Peyer's patch (tissue), 4 donors: Measurements from ENCODE around the gene GMPPA. TPM values are rescaled to one million over a fixed set of nuclear protein-coding genes. Genes with fewer than 3 reads are reported as not detected.
A peak's percentile ranks its signal among the peaks of the same experiment; 100 is the strongest.

ENCODE experiments used
- DNase-seq, 3 donors: peaks; one replicate each; pipeline ENCODE4 v3.0.0-alpha.2; 2017 to 2019
- H3K27ac ChIP-seq, 4 donors: fragments of 200-600 bp; sonication (generic); one replicate each; pipeline ENCODE4 v1.5.1; 2016 to 2019
- H3K27me3 ChIP-seq, 2 donors: fragments of 200-600 bp; sonication (generic); one replicate each; pipeline ENCODE4 v1.5.1; 2019
- H3K36me3 ChIP-seq, 3 donors: fragments of 200-600 bp; sonication (generic); one replicate each; pipeline ENCODE4 v1.5.1; 2016 to 2019
- H3K4me1 ChIP-seq, 4 donors: fragments of 200-600 bp; sonication (generic); one replicate each; pipeline ENCODE4 v1.5.1; 2016 to 2019
- H3K4me3 ChIP-seq, 4 donors: fragments of 200-600 bp; sonication (generic); 1 replicate in 3 of 4; 2 replicates in 1 of 4; pipeline ENCODE4 v1.5.1; 2016 to 2019; ENCODE audit warnings: mild to moderate bottlenecking in 1 of 4
- H3K9me3 ChIP-seq, 4 donors: fragments of 200-600 bp; sonication (generic); one replicate each; pipeline ENCODE4 v1.5.1; 2016 to 2019; ENCODE audit warnings: mild to moderate bottlenecking in 1 of 4
- CTCF ChIP-seq, 6 experiments: fragments of 450-650 bp in 4 of 6; fragments of 200-600 bp in 2 of 6; sonication (generic) in 1 of 6; IDR thresholded peaks; one replicate each; pipeline ENCODE4 v1.5.1; 2017 to 2019; ENCODE audit warnings: antibody characterized with exemption in 6 of 6, mild to moderate bottlenecking in 3 of 6, moderate library complexity in 1 of 6
- POLR2A ChIP-seq, 2 donors: fragments of 450-650 bp; IDR thresholded peaks; one replicate each; pipeline ENCODE4 v1.5.1; 2017; ENCODE audit warnings: antibody characterized with exemption in 2 of 2, mild to moderate bottlenecking in 2 of 2, moderate library complexity in 2 of 2
- total RNA-seq, 4 donors: library from RNA; depleted of rRNA; stranded (reverse); fragments of >200 nt; gene quantifications; one replicate each; pipeline ENCODE4 v1.1.0, GENCODE V29; 2016

The GMPPA gene
- total RNA-seq, 4 donors from 2014 or later, result 35.0 to 69.6 (median 38.9) TPM

DNA sequence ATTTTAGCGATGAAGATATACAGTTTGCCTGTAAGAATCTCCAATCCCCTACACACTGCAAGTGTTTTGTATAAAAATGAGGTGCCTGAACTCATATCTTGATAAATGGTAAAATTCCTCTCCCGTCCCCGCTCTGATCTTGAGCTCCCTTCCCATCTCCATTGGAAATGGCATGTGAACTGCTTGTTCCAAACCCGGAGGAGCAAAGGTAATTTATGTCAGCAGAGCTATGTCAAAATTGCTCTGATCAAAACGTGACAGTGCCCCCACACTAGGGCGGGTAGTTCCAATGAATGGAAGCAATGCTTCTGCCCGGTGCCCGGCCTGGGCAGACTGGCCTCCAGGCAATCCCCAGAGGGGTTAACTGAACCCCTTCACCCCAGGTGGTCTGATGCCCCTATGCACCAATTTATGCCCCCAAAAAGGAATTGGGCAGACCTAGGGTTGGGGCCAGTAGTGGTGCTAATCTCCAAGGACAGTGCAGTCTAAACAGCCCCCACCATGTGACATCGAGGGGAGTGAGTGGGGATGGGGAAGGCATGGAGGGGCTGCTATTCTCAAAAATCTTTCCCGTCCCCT is 3.6 kb upstream of the GMPPA start:
- Histone ChIP-seq H3K4me3 (no peak overlapping the region), H3K4me1 (peaks cover 0 to 24% (median 11%) of the 10 kb centered on the region in 4 donors), H3K27ac (peak overlapping the region in 1 of 4 donors; percentile 98), H3K27me3 (peaks cover 0 to 5% of the 10 kb centered on the region in 2 donors), H3K36me3 (no peaks in the 10 kb centered on the region), H3K9me3 (no peaks in the 10 kb centered on the region)
- DNase-seq, result no peak
- TF ChIP-seq POLR2A (IDR thresholded peaks at IDR 0.05) (no peak), CTCF (IDR thresholded peaks at IDR 0.05) (peak in 1 of 6 experiments; percentile 17)

DNA sequence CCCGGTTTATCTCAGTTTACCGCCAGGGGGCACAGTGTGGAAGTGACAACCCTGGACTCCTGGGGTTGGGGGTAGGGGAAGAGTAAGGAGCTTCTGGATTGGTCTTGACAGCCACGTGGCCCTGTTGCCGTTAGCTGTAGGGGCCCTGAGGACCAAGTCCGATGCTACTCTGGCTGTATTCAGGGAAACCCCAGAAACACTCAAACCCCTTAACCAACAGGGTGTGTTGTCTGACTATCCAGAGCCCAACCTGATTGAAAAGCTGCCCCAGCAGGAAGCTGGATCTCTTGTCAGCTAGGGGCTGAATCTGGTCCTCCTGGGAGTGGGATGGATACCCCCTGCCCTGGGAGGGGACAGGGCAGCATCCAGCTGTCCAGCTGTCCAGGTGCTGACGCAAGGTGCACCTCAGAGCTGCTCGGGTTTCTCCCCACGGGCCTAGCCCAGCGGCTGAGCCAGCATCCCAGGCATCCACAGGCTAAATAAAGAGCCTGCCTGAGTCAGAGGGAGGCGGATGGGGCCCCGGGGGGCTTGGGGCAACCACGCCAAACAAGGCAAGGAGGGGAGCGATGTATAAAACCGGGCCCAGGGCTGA is 3.1 kb upstream of the GMPPA start:
- H3K9me3 ChIP-seq, result no peaks in the 10 kb centered on the region
- no peaks in the 10 kb centered on the region for H3K36me3 ChIP-seq
- H3K27me3 ChIP-seq, result peaks cover 0 to 5% of the 10 kb centered on the region in 2 donors
- H3K4me1 ChIP-seq, result peaks cover 0 to 26% (median 11%) of the 10 kb centered on the region in 4 donors
- no peak overlapping the region for H3K4me3 ChIP-seq
- peak in 2 of 3 donors; percentile 54 to 76 for DNase-seq
- peak overlapping the region in 1 of 4 donors; percentile 98 for H3K27ac ChIP-seq
- TF ChIP-seq CTCF (IDR thresholded peaks at IDR 0.05) (peak in 5 of 6 experiments; percentile 18 to 57 (median 51)), POLR2A (IDR thresholded peaks at IDR 0.05) (no peak)

DNA sequence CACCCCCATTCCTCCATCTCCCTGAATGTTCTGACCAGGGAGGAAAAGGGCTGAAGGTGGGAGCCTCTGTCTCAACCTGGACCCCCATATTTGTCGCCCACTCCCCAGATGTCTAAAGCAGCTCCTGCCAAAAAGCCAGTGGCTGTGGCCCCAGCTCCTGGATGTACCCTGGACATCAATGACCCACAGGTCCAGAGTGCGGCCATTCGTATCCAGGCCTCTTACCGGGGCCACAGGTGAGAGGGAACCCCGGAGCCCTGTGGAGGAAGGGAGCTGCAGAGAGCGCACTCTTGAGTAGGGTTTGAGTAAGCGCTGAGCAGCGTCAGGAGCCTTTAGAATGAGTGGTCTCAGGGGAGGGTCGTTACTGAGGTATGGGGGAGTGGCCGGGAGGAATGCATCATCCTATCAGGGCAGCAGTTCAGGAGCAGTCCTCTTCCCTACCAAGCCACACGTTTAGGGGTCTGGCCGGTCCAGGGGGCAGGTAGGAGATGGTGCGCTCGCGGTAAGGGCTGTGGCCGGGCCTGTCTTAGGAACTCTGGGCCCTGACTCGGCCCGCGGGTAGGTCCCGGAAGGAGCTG is 2.4 kb upstream of the GMPPA start:
- H3K4me1 ChIP-seq, result peaks cover 0 to 26% (median 11%) of the 10 kb centered on the region in 4 donors
- DNase-seq, result no peak
- peak overlapping the region in 3 of 4 donors; percentile 9 to 76 (median 69) for H3K4me3 ChIP-seq
- H3K27me3 ChIP-seq, result peaks cover 0 to 5% of the 10 kb centered on the region in 2 donors
- H3K27ac ChIP-seq, result peak overlapping the region in 2 of 4 donors; percentile 98 to 99
- no peaks in the 10 kb centered on the region for H3K9me3 ChIP-seq
- TF ChIP-seq CTCF (IDR thresholded peaks at IDR 0.05) (no peak), POLR2A (IDR thresholded peaks at IDR 0.05) (no peak)
- peaks cover 0 to under 1% (median 0%) of the 10 kb centered on the region in 3 donors for H3K36me3 ChIP-seq

DNA sequence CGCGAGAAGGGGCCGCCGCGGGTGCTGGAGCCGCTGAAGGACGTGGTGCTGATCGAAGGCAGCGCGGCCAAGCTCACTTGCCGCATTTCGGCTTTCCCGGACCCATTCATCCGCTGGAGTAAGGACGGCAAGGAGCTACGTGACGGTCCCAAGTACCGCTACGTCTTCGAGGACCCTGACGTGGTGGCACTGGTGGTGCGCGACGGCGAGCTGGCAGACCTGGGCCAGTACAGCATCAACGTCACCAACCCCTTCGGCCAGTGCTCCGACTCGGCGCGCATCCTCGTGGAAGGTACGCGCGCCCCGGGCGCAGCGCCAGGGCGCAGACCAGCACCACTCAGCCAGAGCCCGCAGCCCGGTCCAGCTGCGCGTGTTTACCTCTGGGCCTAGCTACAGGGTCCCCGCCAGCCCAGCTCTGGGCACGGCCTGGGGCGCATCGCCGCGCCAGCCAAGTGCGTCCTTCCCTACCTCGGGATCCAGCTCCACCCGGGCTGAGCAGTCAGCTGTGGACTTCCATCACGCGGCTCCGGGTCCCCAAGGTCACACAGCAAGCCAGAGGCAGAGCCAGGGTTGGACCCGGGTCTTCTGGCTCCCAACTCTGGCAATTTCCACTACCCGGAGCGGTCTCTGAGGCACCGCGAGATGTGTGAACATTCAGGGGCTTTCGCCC is 1.7 kb upstream of the GMPPA start:
- DNase-seq, result peak in 2 of 3 donors; percentile 50 to 62
- Histone ChIP-seq H3K4me1 (peaks cover 0 to 26% (median 11%) of the 10 kb centered on the region in 4 donors), H3K27me3 (peaks cover 0 to 5% of the 10 kb centered on the region in 2 donors), H3K36me3 (peaks cover 0 to 6% (median 0%) of the 10 kb centered on the region in 3 donors), H3K4me3 (peak overlapping the region in 3 of 4 donors; percentile 68 to 76 (median 69)), H3K27ac (peak overlapping the region in 3 of 4 donors; percentile 76 to 99 (median 98)), H3K9me3 (no peaks in the 10 kb centered on the region)
- TF ChIP-seq CTCF (IDR thresholded peaks at IDR 0.05) (no peak), POLR2A (IDR thresholded peaks at IDR 0.05) (no peak)

DNA sequence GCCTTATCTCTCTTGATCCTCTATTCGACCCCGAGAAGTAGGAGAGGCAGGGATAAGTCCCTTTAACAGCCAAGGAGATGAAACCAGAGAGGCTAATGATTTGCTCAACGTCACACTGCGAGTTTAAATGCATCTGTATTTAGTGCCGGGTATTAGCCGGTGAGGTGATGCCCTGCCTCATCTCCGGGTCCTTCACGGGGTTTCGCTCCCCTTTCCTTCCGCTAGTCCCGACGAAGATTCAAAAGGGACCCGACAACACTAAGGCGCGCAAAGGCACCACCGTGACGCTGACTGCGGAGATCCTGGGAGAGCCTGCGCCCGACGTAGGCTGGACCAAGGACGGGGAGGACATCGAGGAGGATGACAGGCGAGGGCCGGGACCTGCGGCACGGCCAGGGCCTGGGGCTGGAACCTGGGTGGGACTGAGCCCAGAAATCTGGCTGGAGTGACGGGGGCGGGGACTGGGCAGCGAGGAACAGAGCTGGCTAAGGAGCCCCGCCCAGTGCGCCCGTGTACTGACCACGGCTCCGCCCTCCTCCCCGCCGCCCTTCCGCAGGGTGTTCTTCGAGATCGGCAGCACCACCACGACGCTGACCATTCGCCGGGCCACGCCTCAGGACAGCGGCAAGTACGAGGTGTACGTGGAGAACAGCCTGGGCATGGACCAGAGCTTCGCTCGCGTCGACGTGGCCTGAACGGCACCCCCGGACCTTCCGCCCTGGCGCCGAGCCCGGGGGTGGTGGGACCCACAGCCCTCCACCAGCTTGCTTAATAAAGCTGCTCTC is 1.0 kb upstream of the GMPPA start:
- Histone ChIP-seq H3K9me3 (no peaks in the 10 kb centered on the region), H3K4me1 (peaks cover 0 to 26% (median 11%) of the 10 kb centered on the region in 4 donors), H3K36me3 (peaks cover 0 to 7% (median 0%) of the 10 kb centered on the region in 3 donors), H3K4me3 (peak overlapping the region; percentile 67 to 76 (median 68)), H3K27me3 (peaks cover 0 to 5% of the 10 kb centered on the region in 2 donors), H3K27ac (peak overlapping the region; percentile 76 to 99 (median 94))
- DNase-seq, result peak; percentile 66 to 95 (median 94)
- TF ChIP-seq CTCF (IDR thresholded peaks at IDR 0.05), result peak in 1 of 6 experiments; percentile 10
- TF ChIP-seq POLR2A (IDR thresholded peaks at IDR 0.05), result peak; percentile 75
